Right hindlimb (tissue), 1 donor: Measurements from ENCODE around the gene MUC5B.
A peak's percentile ranks its signal among the peaks of the same experiment; 100 is the strongest.

Experiments used
- DNase-seq: peaks from one replicate; pipeline ENCODE4 v3.0.0-alpha.2; 2018

The MUC5B gene

GRCh38 chr11:1289211-1289935, 66.5 kb downstream of the MUC5B start:
- no peak for DNase-seq

GRCh38 chr11:1290052-1291040, 67.5 kb downstream of the MUC5B start:
- DNase-seq: peak; percentile 6

- DNase-seq: peak; percentile 12
These were observed 68.6 kb downstream of the MUC5B start for GRCh38 chr11:1291295-1292017.

- DNase-seq: peak; percentile 2
These were observed 69.3 kb downstream of the MUC5B start for GRCh38 chr11:1292018-1292643.

- DNase-seq: peak; percentile 12
These were observed 70.1 kb downstream of the MUC5B start for GRCh38 chr11:1292644-1293618.

GRCh38 chr11:1293619-1294015, 70.8 kb downstream of the MUC5B start:
- DNase-seq: peak; percentile 40

- peak; percentile 14 for DNase-seq
These were observed 72.2 kb downstream of the MUC5B start for GRCh38 chr11:1295086-1295485.

GRCh38 chr11:1295591-1295990, 72.7 kb downstream of the MUC5B start:
- no peak for DNase-seq

GRCh38 chr11:1296287-1296686, 73.4 kb downstream of the MUC5B start:
- no peak for DNase-seq

GRCh38 chr11:1297011-1297575, 74.2 kb downstream of the MUC5B start:
- peak; percentile 6 for DNase-seq

GRCh38 chr11:1297576-1298473, 75.0 kb downstream of the MUC5B start:
- peak; percentile 9 for DNase-seq

GRCh38 chr11:1298695-1299492, 76.0 kb downstream of the MUC5B start:
- DNase-seq: peak; percentile 26

- no peak for DNase-seq
These were observed 76.8 kb downstream of the MUC5B start for GRCh38 chr11:1299621-1300020.

- DNase-seq: peak; percentile 11
These were observed 77.3 kb downstream of the MUC5B start for GRCh38 chr11:1300121-1300520.

GRCh38 chr11:1300569-1301187, 77.8 kb downstream of the MUC5B start:
- DNase-seq: no peak

GRCh38 chr11:1301220-1302000, 78.5 kb downstream of the MUC5B start:
- peak; percentile 2 for DNase-seq

- DNase-seq: peak; percentile 14
These were observed 79.2 kb downstream of the MUC5B start for GRCh38 chr11:1302041-1302460.
